BE2C (cell line): ENCODE data around the gene RTL5.

ENCODE experiments used
- DNase-seq: peaks from one replicate; pipeline ENCODE4 v3.0.0-alpha.2; 2020
- H3K27me3 ChIP-seq: fragments of 250-450 bp; sonication (Bioruptor Pico); 2 replicates; pipeline ENCODE4 v1.5.1; 2020; ENCODE audit warnings: mild to moderate bottlenecking
- H3K36me3 ChIP-seq: fragments of 250-450 bp; sonication (Bioruptor Pico); 2 replicates; pipeline ENCODE4 v1.5.1; 2020; ENCODE audit warnings: mild to moderate bottlenecking
- H3K4me1 ChIP-seq: fragments of 250-450 bp; sonication (Bioruptor Pico); 2 replicates; pipeline ENCODE4 v1.5.1; 2020
- H3K4me3 ChIP-seq: 2 replicates; pipeline ENCODE4 v1.5.1; 2011; ENCODE audit warnings: low read depth, low read length
- H3K9me3 ChIP-seq: fragments of 250-450 bp; sonication (Bioruptor Pico); 2 replicates; pipeline ENCODE4 v1.5.1; 2020
- TF ChIP-seq, protein P1 (sequence below): IDR thresholded peaks from 2 replicates; pipeline ENCODE4 v1.5.1; 2012; ENCODE audit warnings: mild to moderate bottlenecking, low read depth, low read length

The RTL5 gene

DNA sequence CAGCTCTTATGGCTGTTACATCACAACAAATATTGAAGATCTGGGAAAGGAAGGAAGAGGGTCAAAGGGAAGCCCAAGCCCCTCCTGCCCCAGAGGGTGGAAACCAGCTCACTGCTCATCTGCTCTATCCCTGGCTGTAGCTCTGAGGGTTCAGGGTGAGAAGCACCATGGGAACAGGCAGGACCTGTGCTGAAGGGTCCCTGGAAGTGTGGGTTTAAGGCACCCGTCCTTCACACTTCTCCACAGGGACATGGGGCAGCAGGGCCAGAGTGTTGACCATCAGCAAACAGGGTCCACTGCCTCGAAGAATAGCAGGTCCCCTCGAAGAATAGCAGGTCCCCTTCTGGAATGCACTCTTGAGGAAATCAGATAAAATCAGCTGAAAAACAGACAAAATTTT is 4.4 kb downstream of the RTL5 start:
- Histone ChIP-seq H3K4me1 (peaks cover 56% of the 10 kb centered on the region), H3K36me3 (peaks cover 35% of the 10 kb centered on the region), H3K9me3 (no peaks in the 10 kb centered on the region), H3K4me3 (peak overlapping the region; percentile 51), H3K27me3 (no peaks in the 10 kb centered on the region)
- DNase-seq: no peak
- TF ChIP-seq, protein P1, sequence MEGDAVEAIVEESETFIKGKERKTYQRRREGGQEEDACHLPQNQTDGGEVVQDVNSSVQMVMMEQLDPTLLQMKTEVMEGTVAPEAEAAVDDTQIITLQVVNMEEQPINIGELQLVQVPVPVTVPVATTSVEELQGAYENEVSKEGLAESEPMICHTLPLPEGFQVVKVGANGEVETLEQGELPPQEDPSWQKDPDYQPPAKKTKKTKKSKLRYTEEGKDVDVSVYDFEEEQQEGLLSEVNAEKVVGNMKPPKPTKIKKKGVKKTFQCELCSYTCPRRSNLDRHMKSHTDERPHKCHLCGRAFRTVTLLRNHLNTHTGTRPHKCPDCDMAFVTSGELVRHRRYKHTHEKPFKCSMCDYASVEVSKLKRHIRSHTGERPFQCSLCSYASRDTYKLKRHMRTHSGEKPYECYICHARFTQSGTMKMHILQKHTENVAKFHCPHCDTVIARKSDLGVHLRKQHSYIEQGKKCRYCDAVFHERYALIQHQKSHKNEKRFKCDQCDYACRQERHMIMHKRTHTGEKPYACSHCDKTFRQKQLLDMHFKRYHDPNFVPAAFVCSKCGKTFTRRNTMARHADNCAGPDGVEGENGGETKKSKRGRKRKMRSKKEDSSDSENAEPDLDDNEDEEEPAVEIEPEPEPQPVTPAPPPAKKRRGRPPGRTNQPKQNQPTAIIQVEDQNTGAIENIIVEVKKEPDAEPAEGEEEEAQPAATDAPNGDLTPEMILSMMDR: no peak

GRCh38 chrX:72126539-72127140 is 5.1 kb downstream of the RTL5 start:
- H3K9me3 ChIP-seq: no peaks in the 10 kb centered on the region
- H3K4me1 ChIP-seq: peaks cover 63% of the 10 kb centered on the region
- H3K4me3 ChIP-seq: peak overlapping the region; percentile 51
- peaks cover 37% of the 10 kb centered on the region for H3K36me3 ChIP-seq
- TF ChIP-seq, protein P1: peak; percentile 83
- no peaks in the 10 kb centered on the region for H3K27me3 ChIP-seq
- DNase-seq: peak; percentile 82

DNA sequence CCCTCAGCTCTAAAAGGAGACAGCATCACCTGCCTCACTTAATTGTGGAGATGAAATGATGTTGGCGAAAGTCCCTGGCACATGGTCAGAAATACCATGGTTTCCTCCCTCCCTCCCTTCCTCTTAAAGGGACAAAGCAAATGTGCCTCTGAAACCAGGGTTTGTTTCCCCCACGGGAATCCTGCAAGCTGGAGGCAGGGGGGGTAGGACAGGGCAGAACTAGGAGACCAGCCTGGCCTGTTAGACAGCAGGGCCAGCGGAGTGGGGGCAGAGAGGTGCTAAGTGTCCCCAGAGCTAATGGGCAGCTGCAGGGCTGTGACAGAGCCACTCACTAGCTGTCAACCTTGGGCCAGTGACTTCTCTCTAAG is 5.7 kb downstream of the RTL5 start:
- no peaks in the 10 kb centered on the region for H3K9me3 ChIP-seq
- no peaks in the 10 kb centered on the region for H3K27me3 ChIP-seq
- H3K4me1 ChIP-seq: peaks cover 65% of the 10 kb centered on the region
- H3K36me3 ChIP-seq: peaks cover 38% of the 10 kb centered on the region
- peak; percentile 65 for DNase-seq
- TF ChIP-seq, protein P1: no peak
- H3K4me3 ChIP-seq: no peak overlapping the region

GRCh38 chrX:72125331-72126047 is 6.2 kb downstream of the RTL5 start:
- Histone ChIP-seq H3K36me3 (peaks cover 36% of the 10 kb centered on the region), H3K9me3 (no peaks in the 10 kb centered on the region), H3K27me3 (no peaks in the 10 kb centered on the region), H3K4me1 (peaks cover 66% of the 10 kb centered on the region), H3K4me3 (no peak overlapping the region)
- TF ChIP-seq, protein P1: no peak
- no peak for DNase-seq

- no peaks in the 10 kb centered on the region for H3K9me3 ChIP-seq
- TF ChIP-seq, protein P1: no peak
- peaks cover 73% of the 10 kb centered on the region for H3K4me1 ChIP-seq
- peaks cover 27% of the 10 kb centered on the region for H3K36me3 ChIP-seq
- H3K4me3 ChIP-seq: no peak overlapping the region
- H3K27me3 ChIP-seq: no peaks in the 10 kb centered on the region
- no peak for DNase-seq
Measured at GRCh38 chrX:72124540-72125201, 7.0 kb downstream of the RTL5 start.
